Epidermal melanocyte (primary cell): ENCODE measurements around the gene PTCH1.

Experiments
- DNase-seq: peaks from one replicate; pipeline ENCODE4 v3.0.0; 2011; ENCODE audit warnings: low spot score; ENCODE audit not compliant: insufficient read length

Gene PTCH1

DNA sequence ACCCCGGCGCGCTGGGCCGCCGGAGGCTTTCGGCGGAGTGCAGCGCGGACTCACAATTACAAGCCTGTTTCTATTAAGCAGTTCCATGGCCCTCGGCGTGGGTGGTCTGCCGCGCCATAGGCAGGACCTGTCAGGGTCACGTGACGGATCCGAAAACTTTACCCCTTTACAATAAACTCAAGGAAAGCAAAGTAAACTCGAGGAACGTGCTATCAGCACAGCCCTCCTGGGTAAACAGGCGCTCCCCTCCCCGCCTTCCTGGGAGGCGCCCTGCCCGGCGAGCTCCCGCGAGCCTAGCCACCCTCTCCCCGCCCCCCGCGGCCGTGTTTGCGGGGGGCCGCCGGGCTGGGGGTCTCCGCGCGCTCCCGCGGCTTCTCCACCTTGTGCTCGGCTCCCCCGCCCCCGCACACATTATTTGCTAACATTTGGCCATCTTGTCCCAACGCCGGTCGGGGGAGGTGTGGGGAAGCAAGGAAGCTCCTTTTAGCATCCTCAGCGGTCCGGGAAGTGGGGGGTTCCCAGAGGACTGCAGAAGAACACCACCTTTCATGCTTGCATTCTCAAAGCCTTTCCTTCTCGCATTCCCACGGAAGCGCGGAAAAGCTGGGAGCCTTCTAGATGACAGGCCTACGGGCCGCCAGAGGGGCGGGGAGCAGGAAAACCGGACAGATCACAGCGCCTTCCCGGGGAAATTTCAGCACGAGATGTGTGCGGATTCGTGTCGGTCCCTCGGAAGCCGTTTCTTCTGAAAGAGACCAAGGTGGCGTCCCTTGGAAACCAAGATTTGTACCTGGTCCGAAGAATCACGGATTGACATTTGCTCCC is at the start of gene PTCH1:
Gene PTCH1 (minus strand): TSS at position 238 of the 825 bp plus-strand sequence.
- no peak for DNase-seq

DNA sequence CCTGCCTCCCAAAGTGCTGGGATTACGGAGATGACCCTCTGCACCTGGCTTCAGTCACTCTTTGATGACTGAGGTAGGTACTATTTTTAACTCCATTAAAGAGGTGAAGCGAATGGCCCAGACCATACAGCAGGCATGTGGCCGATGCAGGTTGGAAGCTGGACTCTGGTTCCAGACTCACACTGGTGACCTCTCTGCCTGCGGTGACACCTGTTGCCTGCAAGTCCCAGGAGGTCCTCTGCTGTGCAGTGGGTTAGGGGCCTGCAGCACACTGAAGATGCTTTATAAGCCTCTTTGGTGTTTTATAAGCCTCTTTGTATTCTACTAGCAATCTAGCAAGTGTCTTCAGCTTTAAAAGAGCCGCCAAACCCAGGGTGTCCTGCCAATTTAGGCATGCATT is 49.2 kb upstream of the PTCH1 start:
- DNase-seq, result no peak

DNA sequence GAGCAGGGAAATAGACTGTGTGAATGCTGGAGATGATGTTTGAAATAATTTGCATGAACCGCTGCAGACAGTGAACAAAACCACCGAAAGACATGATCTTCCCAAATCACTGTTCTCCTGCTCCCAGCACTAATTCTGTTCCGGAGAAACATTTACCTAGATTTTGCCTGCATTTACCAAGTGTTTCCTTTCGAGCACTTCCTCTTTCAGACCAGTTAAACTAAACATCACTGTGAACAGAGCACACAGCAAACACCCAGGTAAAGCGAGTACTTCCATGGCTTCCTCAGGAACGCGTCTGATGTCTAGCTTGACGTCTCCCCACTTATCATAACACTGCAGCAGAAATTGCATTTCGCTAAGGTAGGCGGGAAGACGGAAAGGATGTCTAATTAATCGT is 45.1 kb upstream of the PTCH1 start:
- no peak for DNase-seq

DNA sequence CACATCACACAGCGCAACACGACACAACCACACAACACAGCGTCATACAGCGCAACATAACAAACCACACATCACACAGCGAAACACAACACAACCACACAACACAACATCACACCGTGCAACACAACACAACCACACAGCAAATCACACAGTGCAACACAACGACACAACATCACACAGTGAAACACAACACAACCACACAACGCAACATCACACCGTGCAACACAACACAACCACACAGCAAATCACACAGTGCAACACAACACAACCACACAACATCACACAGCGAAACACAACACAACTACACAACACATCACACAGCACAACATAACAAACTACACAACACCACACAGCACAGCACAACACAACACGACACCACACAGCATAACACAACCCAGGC is 40.4 kb upstream of the PTCH1 start:
- no peak for DNase-seq

DNA sequence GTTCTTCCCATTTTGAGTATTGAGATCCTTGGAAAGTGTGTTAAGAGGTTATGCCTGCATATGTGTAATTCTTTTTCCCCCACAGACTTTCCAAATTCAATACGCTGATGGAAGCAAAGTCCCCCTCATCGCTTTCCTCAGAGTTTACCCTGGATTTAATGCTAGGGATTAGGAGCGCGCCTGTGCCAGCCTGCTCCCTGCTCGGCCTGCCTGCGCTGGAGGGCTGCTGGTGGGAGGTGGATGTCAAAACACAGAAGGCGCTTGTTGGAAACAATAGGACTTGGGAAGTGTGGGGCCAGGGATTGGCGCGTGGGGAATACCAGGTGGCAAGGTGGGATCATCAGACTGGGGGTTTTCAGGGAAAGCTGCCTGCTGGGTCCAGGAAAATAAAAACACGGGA is 39.8 kb upstream of the PTCH1 start:
- DNase-seq, result no peak

DNA sequence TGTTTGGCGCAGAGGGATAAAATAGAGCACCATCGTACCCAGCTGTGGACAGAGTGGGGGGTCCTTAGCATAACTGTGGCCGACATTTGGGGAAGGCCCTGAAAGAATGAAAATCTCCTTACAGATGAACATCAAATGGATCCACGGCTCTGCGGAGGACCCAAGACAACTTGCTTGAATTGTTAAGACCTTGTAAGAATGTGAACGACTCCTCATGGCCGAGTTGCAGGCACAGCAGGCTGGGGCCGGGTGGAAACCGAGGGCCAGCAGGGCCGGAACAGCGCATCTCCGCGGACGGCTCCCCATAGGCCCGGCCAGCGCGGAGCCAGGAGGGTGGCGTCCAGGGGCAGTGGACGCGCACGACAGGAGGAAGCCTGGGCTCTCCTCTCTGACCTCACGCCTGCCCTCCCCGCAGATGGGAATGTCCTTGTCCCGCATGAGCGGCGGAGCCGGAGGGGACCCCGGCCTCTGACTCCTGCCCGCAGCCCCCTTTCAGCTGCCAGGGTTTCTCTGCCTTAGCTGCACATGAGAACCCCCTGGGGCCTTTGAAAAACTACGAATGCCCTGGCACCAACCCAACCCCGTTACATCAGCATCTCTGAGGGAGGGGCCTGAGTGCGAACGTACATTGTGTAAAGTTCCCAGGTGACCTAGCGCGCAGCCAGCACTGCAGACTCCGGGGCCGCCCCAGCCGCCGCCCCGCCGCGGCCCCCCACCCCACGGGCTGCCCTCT is 36.2 kb upstream of the PTCH1 start:
- no peak for DNase-seq

DNA sequence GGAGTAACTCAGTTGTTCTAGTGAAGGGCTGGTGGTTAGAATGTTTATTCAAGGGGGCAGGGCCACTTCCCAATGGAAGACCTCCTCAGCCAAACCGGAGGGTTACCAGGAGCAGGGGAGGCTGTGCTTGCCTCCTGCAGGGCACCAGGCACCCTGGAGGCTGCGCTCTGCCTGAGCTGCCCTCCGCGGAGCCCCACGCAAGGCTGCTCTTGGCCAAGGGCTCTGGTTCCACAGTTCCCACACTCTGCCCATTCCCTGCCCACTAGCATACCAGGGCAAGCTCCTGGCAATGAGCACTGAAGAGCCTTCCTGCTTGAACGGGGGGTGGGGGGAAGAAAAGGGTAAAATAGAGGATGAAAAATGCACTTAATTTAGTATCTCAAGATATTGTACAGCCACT is 35.5 kb upstream of the PTCH1 start:
- DNase-seq, result no peak

DNA sequence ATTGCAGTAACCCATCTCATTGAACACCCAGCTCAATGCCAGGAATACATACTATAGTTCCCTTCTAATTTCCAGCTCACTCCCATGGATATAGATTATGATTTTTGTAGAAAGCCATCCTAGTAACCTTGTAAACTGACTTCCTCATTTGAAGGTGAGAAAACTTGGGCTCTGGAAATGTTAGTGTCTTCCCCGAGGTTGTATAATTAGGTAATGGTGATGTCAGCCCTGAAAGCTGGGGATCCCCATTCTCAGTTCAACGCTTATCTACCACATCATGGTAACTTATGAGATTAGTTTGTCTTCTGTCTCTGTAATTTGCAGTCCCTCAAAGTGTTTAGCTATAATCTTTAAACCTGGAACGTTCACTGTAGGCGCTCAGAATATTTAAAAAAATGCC is 34.6 kb upstream of the PTCH1 start:
- DNase-seq, result no peak

DNA sequence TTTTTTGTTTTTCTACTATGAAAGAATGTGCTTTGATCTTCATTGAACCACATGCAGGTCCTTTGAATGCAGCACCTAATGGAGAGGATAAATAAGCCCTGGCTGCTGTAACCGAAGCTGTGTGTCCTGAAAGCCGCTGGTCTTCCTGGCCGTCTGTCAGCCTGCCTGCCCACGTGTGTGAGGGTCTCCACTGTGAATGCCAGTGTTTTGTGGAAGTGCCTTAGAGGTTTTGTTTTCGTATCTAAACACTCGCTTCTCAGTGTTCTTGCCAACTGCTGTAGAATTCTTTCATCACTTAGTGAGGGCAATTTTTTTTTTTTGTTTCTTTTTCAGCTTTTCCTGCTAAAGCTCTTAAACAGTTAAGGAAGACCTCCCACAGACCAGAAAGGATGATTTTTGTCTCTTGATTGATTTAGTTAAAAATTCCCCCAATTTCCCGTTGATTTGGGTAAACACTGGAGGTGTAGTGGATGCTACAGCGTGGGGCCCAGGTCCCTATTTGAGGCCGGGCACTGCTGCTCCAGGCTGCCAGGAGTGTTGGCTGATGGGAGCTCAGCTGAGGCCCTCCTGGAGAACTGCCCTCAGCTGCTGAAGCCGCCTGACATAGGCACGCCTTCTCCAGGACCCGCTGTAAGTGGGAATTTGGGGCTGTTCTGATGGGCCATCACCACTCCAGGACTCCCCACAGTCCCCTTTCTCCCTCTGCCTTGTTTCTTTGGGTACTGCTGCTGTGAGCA is 29.2 kb upstream of the PTCH1 start:
- no peak for DNase-seq

DNA sequence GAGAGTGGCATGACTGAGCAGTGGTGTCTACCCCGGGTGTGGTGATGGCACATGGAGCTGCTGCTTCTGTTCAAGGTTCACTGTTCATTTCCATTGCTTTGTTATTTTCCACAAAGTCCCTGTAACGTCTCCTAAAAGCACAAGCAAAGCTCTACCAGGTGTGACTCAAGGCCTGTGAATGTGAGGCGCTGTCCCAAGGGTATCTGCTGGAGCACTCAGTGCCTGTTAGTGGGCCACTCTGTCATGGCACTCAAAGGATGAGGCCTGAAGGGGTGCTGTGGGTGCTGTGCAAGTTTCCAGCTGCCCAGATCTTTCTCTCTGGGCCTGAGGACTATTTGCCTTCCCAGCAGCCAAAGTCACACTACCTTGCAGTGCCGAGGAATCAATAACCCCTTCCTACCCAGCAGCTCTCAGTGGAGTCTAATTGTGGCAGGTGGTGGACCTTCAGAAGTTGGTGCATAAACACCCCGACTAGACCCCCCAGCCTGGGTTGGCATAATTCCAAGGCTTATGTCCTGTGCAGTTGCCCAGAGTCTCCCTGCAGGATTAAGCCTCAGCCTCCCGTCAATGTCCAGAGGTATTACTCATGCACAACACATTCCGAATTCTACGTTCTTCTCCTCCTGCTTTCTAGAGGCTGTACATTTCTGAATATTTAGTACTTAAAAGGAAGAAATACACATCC is 17.4 kb upstream of the PTCH1 start:
- no peak for DNase-seq

DNA sequence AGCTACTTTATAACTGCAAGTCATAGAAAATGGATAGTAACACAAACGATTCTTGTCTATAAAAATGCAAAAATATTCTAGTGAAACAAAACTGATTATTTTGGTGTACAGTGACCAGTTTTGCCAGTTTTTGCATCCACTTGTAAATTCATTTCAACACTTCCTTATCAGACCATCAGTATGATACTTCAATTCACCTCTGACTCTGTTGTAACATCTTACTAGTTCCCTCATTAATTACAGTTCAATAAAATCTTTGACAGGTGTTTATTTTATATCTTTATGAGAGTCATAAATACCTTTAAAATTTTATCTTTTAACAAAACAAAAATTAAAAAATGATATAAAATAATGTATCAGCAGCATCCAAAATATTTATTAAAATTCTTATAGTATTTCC is 13.1 kb upstream of the PTCH1 start:
- no peak for DNase-seq

DNA sequence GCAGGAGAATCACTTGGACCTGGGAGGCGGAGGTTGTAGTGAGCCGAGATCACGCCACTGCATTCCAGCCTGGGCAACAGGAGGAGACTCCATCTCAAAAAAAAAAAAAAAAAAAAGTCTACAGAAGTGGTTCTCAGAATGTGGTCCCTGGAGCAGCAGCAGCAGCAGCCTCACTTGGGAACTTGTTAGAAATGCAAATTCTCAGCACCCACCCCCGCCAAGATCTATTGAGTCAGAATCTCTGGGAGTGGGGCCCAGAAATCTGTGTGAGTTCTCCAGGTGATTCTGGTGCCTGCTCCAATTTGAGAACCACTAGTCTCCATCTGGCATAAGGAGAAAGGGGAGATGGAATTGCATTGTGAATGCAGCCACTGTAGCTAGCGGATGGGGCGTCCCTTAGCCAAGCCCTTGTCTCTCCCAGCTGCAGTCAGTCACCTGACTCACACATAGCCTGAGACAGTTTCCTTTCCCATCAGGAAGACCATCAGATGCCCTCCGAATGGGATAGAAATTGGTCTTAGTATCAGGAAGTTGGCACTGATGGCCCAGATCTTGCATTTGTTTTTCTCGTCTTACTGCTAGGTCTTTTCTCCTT is 12.2 kb upstream of the PTCH1 start:
- DNase-seq, result no peak

DNA sequence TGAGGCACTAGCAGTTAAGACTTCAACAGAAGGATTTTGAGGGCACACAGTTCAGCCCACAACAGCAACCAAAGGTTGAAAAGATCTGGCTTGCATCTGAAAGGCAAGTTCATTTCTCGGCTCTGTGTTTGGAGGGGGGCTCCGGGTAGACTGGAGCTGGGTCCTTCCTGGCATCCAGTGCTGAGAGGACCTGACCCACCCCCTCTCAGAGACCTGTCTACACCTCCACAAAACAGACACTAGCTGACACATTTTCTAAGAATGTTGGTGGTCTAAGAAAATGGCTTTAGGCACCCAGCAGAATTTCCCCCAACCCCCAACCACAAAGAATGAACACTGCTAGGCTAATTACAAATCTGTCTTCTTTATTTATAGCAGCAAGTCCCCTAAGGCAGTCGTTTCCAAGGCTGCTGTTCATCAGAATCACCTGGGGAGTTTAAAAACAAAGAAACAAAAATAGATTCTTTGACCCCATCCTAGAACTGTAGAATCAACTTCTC is 6.2 kb upstream of the PTCH1 start:
- no peak for DNase-seq

DNA sequence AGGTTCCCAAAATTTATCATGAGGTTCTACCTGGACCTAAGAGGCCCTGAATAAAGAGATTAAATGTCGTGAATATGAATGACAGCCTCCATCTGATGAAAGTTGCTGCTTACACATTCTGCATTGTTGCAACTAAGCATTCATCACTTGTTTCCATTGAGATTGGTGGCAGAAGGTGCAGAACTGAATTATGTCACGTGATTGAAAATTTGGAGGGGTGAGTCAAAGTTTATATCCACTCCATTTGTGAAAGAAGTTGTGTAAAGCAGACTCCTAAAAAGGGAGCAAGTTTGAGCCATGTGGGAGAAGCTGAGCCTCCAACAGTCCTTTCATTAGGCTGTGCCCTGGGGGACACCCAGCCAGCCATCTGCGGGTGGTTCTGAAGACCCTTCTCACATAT is 4.9 kb upstream of the PTCH1 start:
- DNase-seq, result no peak

DNA sequence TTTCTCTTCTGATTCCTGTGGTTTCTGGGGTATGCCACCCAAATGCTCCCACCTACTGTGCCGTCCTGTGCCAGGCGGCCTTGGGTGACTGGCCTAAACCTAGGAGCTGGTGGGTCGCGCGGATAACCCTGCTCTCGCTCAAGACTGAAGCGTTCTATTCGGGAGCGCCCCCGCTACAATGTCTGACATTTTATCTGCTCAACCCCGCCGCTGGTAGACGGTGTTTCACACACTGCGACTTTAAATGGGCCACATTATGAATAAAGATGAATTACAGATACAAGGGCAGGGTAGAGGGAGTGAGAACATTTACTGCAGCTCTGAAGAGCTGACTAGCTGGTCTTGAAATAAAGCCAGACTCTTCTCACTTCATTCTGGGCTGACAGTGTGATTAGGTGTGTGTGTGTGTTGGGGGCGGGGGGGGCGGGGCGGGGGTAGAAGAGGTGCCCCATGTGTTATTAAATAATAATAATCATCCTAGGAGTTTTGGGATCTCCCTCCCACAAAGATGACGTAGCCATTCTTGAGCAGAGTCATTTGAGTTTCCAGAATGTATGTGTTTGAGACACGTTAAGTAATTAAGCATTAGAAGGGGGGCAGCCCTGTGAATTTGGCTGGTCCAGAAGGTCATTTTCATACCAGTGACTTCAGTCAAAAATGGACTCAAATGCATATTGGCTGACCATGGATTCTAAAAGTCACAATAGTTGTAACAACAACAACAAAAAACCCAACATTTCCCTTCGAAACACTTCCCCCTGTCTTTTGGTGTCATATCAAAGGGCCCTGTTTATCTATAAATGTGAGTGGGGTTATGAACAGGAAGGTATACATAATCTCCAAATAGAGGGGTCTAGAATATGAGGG is 1.0 kb upstream of the PTCH1 start:
- DNase-seq, result no peak

DNA sequence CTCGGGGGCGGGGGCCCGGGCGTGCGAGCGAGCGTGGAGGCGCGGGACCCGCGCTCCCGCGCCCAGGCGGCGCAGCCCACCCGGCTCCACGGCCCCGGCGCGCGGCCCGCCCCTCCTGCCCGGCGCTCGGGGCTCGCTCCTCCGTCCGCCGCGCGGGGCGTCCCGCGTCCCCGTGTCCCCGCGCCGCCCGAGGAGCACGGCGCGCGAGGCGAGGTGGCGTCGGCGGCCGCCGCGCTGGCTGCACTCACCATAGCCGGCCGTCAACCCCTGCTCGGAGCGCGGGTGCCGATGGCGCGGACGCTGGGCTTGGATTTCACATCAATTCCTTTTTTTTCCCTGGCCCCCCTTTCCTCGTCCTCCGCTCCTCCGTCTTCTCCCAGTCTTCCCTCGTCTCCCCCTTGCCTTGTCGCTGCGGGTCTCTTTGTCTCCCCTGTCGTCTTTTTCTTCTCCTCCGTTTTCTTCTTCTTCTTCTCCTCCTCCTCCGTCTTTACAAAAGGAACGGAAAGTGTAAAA is 494 bp downstream of the PTCH1 start:
- DNase-seq, result no peak

DNA sequence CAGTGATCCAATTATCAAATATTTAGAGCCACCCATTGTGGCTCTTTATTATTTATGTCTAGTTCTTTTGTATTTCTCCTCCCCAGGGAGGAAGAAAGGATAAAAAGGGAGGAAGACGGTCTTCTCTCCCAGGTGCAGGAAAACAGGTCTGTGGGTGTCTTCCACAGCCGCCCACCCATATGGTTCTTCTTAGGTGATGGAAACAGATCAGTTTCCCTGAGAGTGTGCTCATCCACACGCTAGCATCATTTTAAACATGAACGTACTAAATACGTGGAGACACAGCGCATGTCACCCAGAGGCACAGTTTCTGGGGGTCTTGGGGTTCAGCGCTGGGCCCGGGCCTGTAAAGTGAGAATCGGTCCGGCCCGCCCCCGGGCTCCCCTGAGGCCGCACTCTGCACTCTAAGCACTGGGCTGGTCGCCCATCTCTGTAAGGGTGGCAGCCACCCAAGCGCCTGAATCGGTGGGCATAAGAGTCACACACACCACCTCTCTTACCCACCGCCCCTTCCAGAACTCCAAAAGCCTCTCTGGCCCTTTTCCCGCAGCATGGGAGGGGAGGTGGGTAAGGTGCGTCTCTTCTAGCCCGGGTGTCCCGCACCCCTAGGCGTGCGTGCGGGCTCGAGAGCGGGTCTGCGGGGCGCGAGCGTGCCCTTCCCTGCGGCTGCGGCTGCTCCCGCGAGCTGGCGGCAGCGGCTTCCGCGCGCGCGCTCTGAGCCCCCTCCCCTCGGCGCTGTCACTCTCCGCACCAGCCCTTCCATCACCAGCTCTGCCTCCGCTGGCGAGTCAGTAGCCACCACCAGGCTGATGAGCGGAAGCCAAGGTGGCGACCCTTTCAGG is 1.3 kb downstream of the PTCH1 start:
- DNase-seq, result no peak

DNA sequence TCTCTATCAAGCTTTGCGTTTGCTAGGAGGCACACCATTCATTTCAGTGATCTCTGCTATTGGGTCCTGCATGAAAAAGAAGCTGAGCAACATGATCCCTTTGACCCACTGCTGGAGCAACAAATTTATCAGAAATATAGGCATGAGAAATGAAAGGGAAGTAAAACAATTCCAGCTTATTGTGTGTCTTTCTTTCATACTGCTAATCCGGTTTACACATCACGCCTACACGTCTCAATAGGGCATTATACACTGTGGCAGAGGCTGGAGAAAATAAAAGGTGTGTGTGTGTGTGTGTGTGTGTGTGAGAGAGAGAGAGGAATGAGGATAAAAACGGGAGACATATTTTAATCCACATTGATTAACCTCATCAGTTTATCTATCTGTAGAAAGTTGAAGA is 2.4 kb downstream of the PTCH1 start:
- no peak for DNase-seq

DNA sequence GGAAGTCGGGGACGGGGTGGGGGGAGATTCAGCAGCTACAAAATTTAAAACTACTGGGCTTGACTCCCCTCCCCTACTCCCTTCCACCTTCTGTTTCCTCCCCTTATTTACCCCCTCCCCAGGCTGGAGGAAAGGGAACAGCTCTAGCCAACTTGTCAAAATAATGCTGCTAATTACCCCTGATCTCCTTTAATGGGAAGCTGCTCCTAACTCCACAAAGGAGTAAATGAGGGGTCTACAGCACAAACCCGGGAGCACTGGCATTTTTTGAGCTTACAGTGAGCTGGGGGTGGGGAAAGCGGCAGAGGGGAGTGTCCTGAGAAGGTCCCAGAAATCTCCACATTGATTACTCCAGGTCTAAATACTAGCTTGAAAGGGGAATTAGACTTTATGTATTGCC is 3.1 kb downstream of the PTCH1 start:
- no peak for DNase-seq
